Measurements from ENCODE around the gene MYO9A. TPM values are rescaled to one million over a fixed set of nuclear protein-coding genes. Genes with fewer than 3 reads are reported as not detected.

Gene MYO9A
- total RNA-seq (ENCODE audit: low replicate concordance): 55.9 and 111 TPM in 2 replicates

DNA sequence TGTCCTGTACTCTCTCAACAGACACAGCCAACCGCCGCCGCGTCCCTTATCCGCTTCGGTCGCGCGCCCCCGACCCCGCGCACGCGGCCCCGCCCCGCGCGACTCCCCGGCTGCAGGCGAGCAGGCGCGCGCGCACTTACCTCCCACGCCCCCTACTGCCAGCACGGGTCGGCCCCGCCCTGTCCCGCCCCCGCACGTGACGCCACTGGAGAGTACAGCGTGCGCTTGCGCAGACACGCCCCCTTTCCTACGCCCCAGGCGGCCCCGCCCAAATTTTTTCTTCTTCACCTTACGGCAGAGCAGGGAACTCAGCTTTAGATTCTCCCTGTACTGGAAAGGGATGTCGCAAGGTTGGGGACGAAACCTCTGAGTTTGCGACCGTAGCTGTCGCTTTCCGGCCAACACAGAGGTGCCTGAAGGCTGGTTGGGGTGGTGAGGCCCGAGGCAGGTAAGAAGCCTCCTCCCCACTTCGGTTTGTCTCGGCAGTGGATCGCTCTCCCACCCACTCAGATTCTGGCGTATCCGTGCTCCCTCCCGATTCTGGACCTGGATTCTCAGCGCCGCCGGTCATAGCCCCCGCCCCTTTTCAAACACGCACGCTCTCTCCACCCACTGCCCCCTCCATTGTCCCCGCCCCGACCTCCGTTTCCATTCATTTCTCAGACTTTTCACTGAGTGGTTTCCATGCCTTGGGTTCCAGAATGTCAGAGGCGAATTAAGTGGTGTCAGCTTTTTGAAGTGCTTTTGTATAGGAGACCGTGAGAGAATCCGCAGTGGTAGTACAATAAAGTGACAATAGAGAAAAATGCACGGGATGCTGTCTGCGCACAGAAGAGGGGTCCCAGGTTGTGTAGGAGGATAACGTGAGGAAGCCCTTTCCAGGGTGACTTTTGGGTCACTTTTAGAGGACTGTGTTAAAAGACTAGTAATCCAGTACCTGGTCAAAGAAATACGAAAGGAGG, at the start of gene MYO9A, which contains the start of gene SENP8:
MYO9A (minus strand) TSS at position 134 of the 962 bp plus-strand sequence. CDS start 71,587 bp downstream, outside the sequence.
SENP8 (plus strand) TSS at position 387 of the 962 bp plus-strand sequence. CDS start 21,221 bp downstream, outside the sequence.
- TF ChIP-seq CTCF (IDR thresholded peaks at IDR 0.05; ENCODE audit: insufficient read depth, low read length): no peak
- DNase-seq (ENCODE audit: low read depth): peak; percentile 98
- peak within 1 kb of the TSS; percentile 95 for H3K4me3 ChIP-seq (ENCODE audit: low read depth, low read length)

DNA sequence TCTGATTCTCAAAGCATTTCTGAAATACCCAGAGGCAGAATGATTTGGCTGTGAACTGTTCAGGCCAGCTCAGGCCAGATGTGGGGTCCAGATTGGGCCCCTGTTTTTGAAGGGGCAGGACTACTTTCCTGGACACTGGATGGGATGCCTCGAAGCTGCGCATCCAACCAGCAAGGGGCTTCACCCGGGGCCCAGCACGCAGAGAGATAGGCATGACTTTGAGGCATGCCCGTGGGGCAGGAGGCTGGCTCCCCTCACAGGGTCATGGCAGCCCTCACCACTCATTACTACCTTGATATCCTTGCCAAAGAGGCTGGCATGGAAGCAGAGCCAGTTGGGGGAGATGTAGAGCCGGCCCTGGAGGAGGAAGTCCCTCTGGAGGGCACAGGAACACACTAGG, 49.5 kb upstream of the MYO9A start:
- no peak for TF ChIP-seq CTCF (IDR thresholded peaks at IDR 0.05; ENCODE audit: insufficient read depth, low read length)
- H3K4me3 ChIP-seq (ENCODE audit: low read depth, low read length): no peak overlapping the region
- DNase-seq (ENCODE audit: low read depth): no peak

GRCh38 chr15:72166716-72167417, 48.9 kb upstream of the MYO9A start:
- TF ChIP-seq CTCF (IDR thresholded peaks at IDR 0.05; ENCODE audit: insufficient read depth, low read length): no peak
- no peak overlapping the region for H3K4me3 ChIP-seq (ENCODE audit: low read depth, low read length)
- no peak for DNase-seq (ENCODE audit: low read depth)

- TF ChIP-seq CTCF (IDR thresholded peaks at IDR 0.05; ENCODE audit: insufficient read depth, low read length): no peak
- no peak for DNase-seq (ENCODE audit: low read depth)
- H3K4me3 ChIP-seq (ENCODE audit: low read depth, low read length): no peak overlapping the region
Measured at GRCh38 chr15:72163719-72164118, 45.8 kb upstream of the MYO9A start.

DNA sequence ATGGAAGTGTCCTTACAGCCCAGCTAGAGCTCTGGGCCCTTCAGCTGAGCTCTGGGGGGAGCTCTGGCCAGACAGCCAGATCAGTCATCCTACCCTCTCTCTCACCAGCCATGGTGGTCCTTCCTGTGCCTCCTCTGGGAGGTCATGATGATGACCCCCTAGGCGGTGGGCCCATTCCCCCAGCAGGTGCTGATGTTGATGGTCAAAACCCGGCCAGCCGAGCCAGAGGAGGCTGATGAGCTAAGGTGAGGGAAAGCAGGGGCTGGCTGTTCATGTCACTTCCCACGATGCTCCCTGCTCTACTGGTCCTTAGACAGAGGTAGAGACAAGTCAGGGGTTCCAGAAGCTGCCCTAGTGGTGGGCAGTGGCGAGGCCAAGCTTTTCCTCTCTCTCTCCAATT, 44.6 kb upstream of the MYO9A start:
- TF ChIP-seq CTCF (IDR thresholded peaks at IDR 0.05; ENCODE audit: insufficient read depth, low read length): peak; percentile 9
- no peak overlapping the region for H3K4me3 ChIP-seq (ENCODE audit: low read depth, low read length)
- DNase-seq (ENCODE audit: low read depth): no peak

- no peak overlapping the region for H3K4me3 ChIP-seq (ENCODE audit: low read depth, low read length)
- no peak for TF ChIP-seq CTCF (IDR thresholded peaks at IDR 0.05; ENCODE audit: insufficient read depth, low read length)
- no peak for DNase-seq (ENCODE audit: low read depth)
Measured at GRCh38 chr15:72161361-72162132, 43.6 kb upstream of the MYO9A start.
